ENCODE results near the gene MAP2. TPM values are rescaled to one million over a fixed set of nuclear protein-coding genes. Genes with fewer than 3 reads are reported as not detected.

Gene MAP2
- total RNA-seq, 2 experiments from 2014 or later, result 0.16 to 0.20 TPM

- Mint-ChIP-seq H3K36me3 (ENCODE audit: low read depth) (no peaks in the 10 kb centered on the region), H3K27ac (no peak overlapping the region), H3K4me3 (no peak overlapping the region), H3K9me3 (no peaks in the 10 kb centered on the region), H3K4me1 (ENCODE audit: low read depth) (no peaks in the 10 kb centered on the region), H3K27me3 (no peaks in the 10 kb centered on the region)
- no peak for DNase-seq
- CTCF ChIA-PET, result no interaction called here
- Histone ChIP-seq H3K4me3 (ENCODE audit: low read length) (no peak overlapping the region), H3K27me3 (ENCODE audit: control insufficient read depth in 1 of 2, insufficient read depth in 2 of 2, low read length in 2 of 2) (no peaks in the 10 kb centered on the region), H3K36me3 (ENCODE audit: insufficient read depth, low read length) (no peaks in the 10 kb centered on the region), H3K9me3 (ENCODE audit: control insufficient read depth in 1 of 2, insufficient read depth in 1 of 2, low read length in 2 of 2) (no peaks in the 10 kb centered on the region), H3K4me1 (ENCODE audit: insufficient read depth, low read length) (no peaks in the 10 kb centered on the region), H3K27ac (ENCODE audit: low read depth in 1 of 2, low read length in 2 of 2) (no peak overlapping the region)
- no peak for TF ChIP-seq CTCF (IDR thresholded peaks at IDR 0.05)
- POLR2A ChIA-PET, result no interaction called here
- no peak for ATAC-seq (ENCODE audit: poor library complexity)
- intact Hi-C loops (cut with DNase I, micrococcal nuclease), result no loop called here
Measured at GRCh38 chr2:209687323-209687969, 263.6 kb downstream of the MAP2 start.

- H3K36me3 ChIP-seq (ENCODE audit: insufficient read depth, low read length), result no peaks in the 10 kb centered on the region
- H3K27ac Mint-ChIP-seq, result no peak overlapping the region
- ATAC-seq (ENCODE audit: poor library complexity) (no peak), DNase-seq (no peak)
- intact Hi-C loops (cut with DNase I, micrococcal nuclease), result no loop called here
- H3K9me3 Mint-ChIP-seq, result no peaks in the 10 kb centered on the region
- CTCF ChIA-PET, result no interaction called here
- no peaks in the 10 kb centered on the region for H3K27me3 ChIP-seq (ENCODE audit: control insufficient read depth in 1 of 2, insufficient read depth in 2 of 2, low read length in 2 of 2)
- no peaks in the 10 kb centered on the region for H3K9me3 ChIP-seq (ENCODE audit: control insufficient read depth in 1 of 2, insufficient read depth in 1 of 2, low read length in 2 of 2)
- no peak for TF ChIP-seq CTCF (IDR thresholded peaks at IDR 0.05)
- no peaks in the 10 kb centered on the region for H3K4me1 ChIP-seq (ENCODE audit: insufficient read depth, low read length)
- H3K4me1 Mint-ChIP-seq (ENCODE audit: low read depth), result no peaks in the 10 kb centered on the region
- H3K36me3 Mint-ChIP-seq (ENCODE audit: low read depth), result no peaks in the 10 kb centered on the region
- H3K27ac ChIP-seq (ENCODE audit: low read depth in 1 of 2, low read length in 2 of 2), result no peak overlapping the region
- POLR2A ChIA-PET, result no interaction called here
- no peaks in the 10 kb centered on the region for H3K27me3 Mint-ChIP-seq
- no peak overlapping the region for H3K4me3 Mint-ChIP-seq
- no peak overlapping the region for H3K4me3 ChIP-seq (ENCODE audit: low read length)
Measured at GRCh38 chr2:209688385-209688784, 264.5 kb downstream of the MAP2 start.

GRCh38 chr2:209690029-209690754 is 266.3 kb downstream of the MAP2 start:
- no peaks in the 10 kb centered on the region for H3K9me3 ChIP-seq (ENCODE audit: control insufficient read depth in 1 of 2, insufficient read depth in 1 of 2, low read length in 2 of 2)
- Mint-ChIP-seq H3K27ac (no peak overlapping the region), H3K4me3 (no peak overlapping the region), H3K36me3 (ENCODE audit: low read depth) (no peaks in the 10 kb centered on the region), H3K4me1 (ENCODE audit: low read depth) (no peaks in the 10 kb centered on the region), H3K27me3 (no peaks in the 10 kb centered on the region), H3K9me3 (no peaks in the 10 kb centered on the region)
- no peak overlapping the region for H3K4me3 ChIP-seq (ENCODE audit: low read length)
- no peak for TF ChIP-seq CTCF (IDR thresholded peaks at IDR 0.05)
- no peaks in the 10 kb centered on the region for H3K4me1 ChIP-seq (ENCODE audit: insufficient read depth, low read length)
- intact Hi-C loops (cut with DNase I, micrococcal nuclease), result no loop called here
- H3K27ac ChIP-seq (ENCODE audit: low read depth in 1 of 2, low read length in 2 of 2), result no peak overlapping the region
- H3K27me3 ChIP-seq (ENCODE audit: control insufficient read depth in 1 of 2, insufficient read depth in 2 of 2, low read length in 2 of 2), result no peaks in the 10 kb centered on the region
- ChIA-PET CTCF (no interaction called here), POLR2A (no interaction called here)
- DNase-seq, result no peak
- no peak for ATAC-seq (ENCODE audit: poor library complexity)
- no peaks in the 10 kb centered on the region for H3K36me3 ChIP-seq (ENCODE audit: insufficient read depth, low read length)

Measured in CD4-positive, alpha-beta T cell (primary cell).